Stimulated activated CD4-positive, alpha-beta T cell treated with anti-CD3 and anti-CD28 coated beads, Interleukin-15, amount 100 ng/mL, for 48 hours (primary cell): ENCODE results near the gene EGR2.

Experiments used
- DNase-seq, 2 donors: peaks; one replicate each; pipeline ENCODE4 v3.0.0-alpha.2; 2020; ENCODE audit warnings: low read depth in 2 of 2

The EGR2 gene

GRCh38 chr10:62816331-62817120 is at the start of gene EGR2:
Gene EGR2 (minus strand): TSS chr10:62816366. CDS start chr10:62816029, 337 bp downstream.
- DNase-seq: peak; percentile 90 to 93

GRCh38 chr10:62862447-62862846 is 46.3 kb upstream of the EGR2 start:
- DNase-seq: no peak

GRCh38 chr10:62861507-62861906 is 45.3 kb upstream of the EGR2 start:
- DNase-seq: no peak

GRCh38 chr10:62860946-62861345 is 44.8 kb upstream of the EGR2 start:
- no peak for DNase-seq

- DNase-seq: no peak
Measured at GRCh38 chr10:62858364-62858763, 42.2 kb upstream of the EGR2 start.

GRCh38 chr10:62856021-62856420 is 39.9 kb upstream of the EGR2 start:
- DNase-seq: no peak

- DNase-seq: peak in 1 of 2 donors; percentile 38
Measured at GRCh38 chr10:62853710-62854109, 37.5 kb upstream of the EGR2 start.

GRCh38 chr10:62852961-62853702 is 37.0 kb upstream of the EGR2 start:
- peak in 1 of 2 donors; percentile 19 for DNase-seq

- DNase-seq: peak in 1 of 2 donors; percentile 25
Measured at GRCh38 chr10:62851442-62851841, 35.3 kb upstream of the EGR2 start.

- DNase-seq: no peak
Measured at GRCh38 chr10:62850646-62851045, 34.5 kb upstream of the EGR2 start.

GRCh38 chr10:62847433-62847832 is 31.3 kb upstream of the EGR2 start:
- DNase-seq: no peak

GRCh38 chr10:62844280-62845011 is 28.3 kb upstream of the EGR2 start:
- peak; percentile 14 to 27 for DNase-seq

- no peak for DNase-seq
Measured at GRCh38 chr10:62843600-62843999, 27.4 kb upstream of the EGR2 start.

- no peak for DNase-seq
Measured at GRCh38 chr10:62842983-62843382, 26.8 kb upstream of the EGR2 start.

GRCh38 chr10:62839590-62839989 is 23.4 kb upstream of the EGR2 start:
- no peak for DNase-seq

GRCh38 chr10:62831346-62831745 is 15.2 kb upstream of the EGR2 start:
- no peak for DNase-seq

- DNase-seq: no peak
Measured at GRCh38 chr10:62830679-62831078, 14.5 kb upstream of the EGR2 start.

- no peak for DNase-seq
Measured at GRCh38 chr10:62829622-62830021, 13.5 kb upstream of the EGR2 start.

- no peak for DNase-seq
Measured at GRCh38 chr10:62826273-62826672, 10.1 kb upstream of the EGR2 start.

GRCh38 chr10:62820586-62820985 is 4.4 kb upstream of the EGR2 start:
- no peak for DNase-seq

- no peak for DNase-seq
Measured at GRCh38 chr10:62819141-62819920, 3.2 kb upstream of the EGR2 start.
